Astrocyte of the cerebellum (primary cell): Measurements from ENCODE around the gene FAM156A.
"Not testable (repeated sequence)": the region's sequence is repeated elsewhere in the genome, so short reads cannot be mapped to it uniquely, and the experiment has no call there.

Experiments
- DNase-seq: peaks from one replicate; pipeline ENCODE4 v3.0.0-alpha.2; 2011; ENCODE audit warnings: low read depth
- H3K4me3 ChIP-seq: 2 replicates; pipeline ENCODE4 v1.5.1; 2011; ENCODE audit warnings: mild to moderate bottlenecking, low read depth, low read length, moderate library complexity
- in situ Hi-C: cut with HindIII; loops from 2 replicates; pipeline ENCODE4 v1.10.0; 2017; ENCODE audit warnings: low sequenced_read_pairs

FAM156A gene

GRCh38 chrX:52905531-52905930, 52.8 kb downstream of the FAM156A start:
- in situ Hi-C loops, H3K4me3 ChIP-seq, DNase-seq: not testable (repeated sequence)
